Measurements from ENCODE around the gene IL10RB. TPM values are rescaled to one million over a fixed set of nuclear protein-coding genes. Genes with fewer than 3 reads are reported as not detected.

The IL10RB gene
- total and polyA plus RNA-seq, 2 of the 13 experiments (the other 11 are each of a cell fraction or from before 2014, with no cell fraction given): 17.4 to 18.2 TPM

DNA sequence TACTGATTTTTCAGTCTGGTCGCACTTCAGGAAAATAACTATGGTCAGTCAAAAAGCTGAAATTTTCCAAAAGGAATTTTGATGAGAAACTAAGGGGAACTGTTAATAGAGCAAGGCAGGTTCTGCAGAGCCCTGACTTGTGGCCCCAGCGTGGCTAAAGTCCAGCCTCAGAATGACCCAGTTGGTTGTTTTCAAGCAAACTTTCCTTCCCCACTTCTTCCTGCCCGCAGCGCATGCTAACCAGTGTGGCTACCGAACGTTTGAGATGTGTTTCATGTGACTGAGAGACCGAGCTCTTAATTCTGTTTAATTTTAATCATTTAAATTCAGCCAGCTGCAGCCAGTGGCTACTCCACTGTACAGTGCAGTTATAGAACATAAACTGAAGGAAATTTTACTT lies 6.2 kb upstream of the IL10RB start (continued):
- no peak for TF ChIP-seq NCOA2 (CRISPR knock-in tag; IDR thresholded peaks at IDR 0.05)
- TF ChIP-seq ZNF746 (CRISPR knock-in tag; IDR thresholded peaks at IDR 0.05): no peak
- no peak for TF ChIP-seq SNAPC5 (CRISPR knock-in tag; IDR thresholded peaks at IDR 0.05; ENCODE audit: borderline replicate concordance)
- no peak for TF ChIP-seq ZNF572 (CRISPR knock-in tag; IDR thresholded peaks at IDR 0.05)
- peak; percentile 60; the same call in 1 of the 2 replicates for TF ChIP-seq ZNF264 (CRISPR knock-in tag; IDR thresholded peaks at IDR 0.05)
- TF ChIP-seq PITX1 (CRISPR knock-in tag; IDR thresholded peaks at IDR 0.05): no peak
- peak; percentile 36 for TF ChIP-seq SALL1 (CRISPR knock-in tag; IDR thresholded peaks at IDR 0.05)
- 0 out of 2 replicates have a peak, but pooled peaks have one; percentile 52 for TF ChIP-seq ZBED4 (CRISPR knock-in tag; IDR thresholded peaks at IDR 0.05; ENCODE audit: borderline replicate concordance)
- no peak for TF ChIP-seq ZFP62 (CRISPR knock-in tag; IDR thresholded peaks at IDR 0.05)
- no peak for TF ChIP-seq ZFP36L2 (CRISPR knock-in tag; IDR thresholded peaks at IDR 0.05)
- TF ChIP-seq FOXO1 (CRISPR knock-in tag; IDR thresholded peaks at IDR 0.05): peak; percentile 19; the same call in 1 of the 2 replicates
- TF ChIP-seq SAP130 (CRISPR knock-in tag; IDR thresholded peaks at IDR 0.05; ENCODE audit: low read depth): peak; percentile 40
- TF ChIP-seq ZFX (CRISPR knock-in tag; IDR thresholded peaks at IDR 0.05; ENCODE audit: low read depth): no peak
- TF ChIP-seq ETV5 (CRISPR knock-in tag; IDR thresholded peaks at IDR 0.05; ENCODE audit: borderline replicate concordance): peak; percentile 23; the same call in 1 of the 2 replicates
- no peak for TF ChIP-seq NFIC (IDR thresholded peaks at IDR 0.05; ENCODE audit: low read length)
- TF ChIP-seq KMT2A (CRISPR knock-in tag; IDR thresholded peaks at IDR 0.05): 0 out of 2 replicates have a peak, but pooled peaks have one; percentile 21
- peak; percentile 58 for TF ChIP-seq HNF4G (IDR thresholded peaks at IDR 0.05; ENCODE audit: borderline replicate concordance, low read depth, low read length)
- no peak for TF ChIP-seq HNF4G (CRISPR knock-in tag; IDR thresholded peaks at IDR 0.05; ENCODE audit: borderline replicate concordance, low read depth)
- 0 out of 2 replicates have a peak, but pooled peaks have one; percentile 59 for TF ChIP-seq ZNF292 (CRISPR knock-in tag; IDR thresholded peaks at IDR 0.05; ENCODE audit: borderline replicate concordance, low read depth)
- TF ChIP-seq FOXA3 (CRISPR knock-in tag; IDR thresholded peaks at IDR 0.05): no peak
- TF ChIP-seq ZKSCAN1 (IDR thresholded peaks at IDR 0.05; ENCODE audit: low read length): no peak
- TF ChIP-seq BCL6 (CRISPR knock-in tag; IDR thresholded peaks at IDR 0.05): no peak
- 0 out of 2 replicates have a peak, but pooled peaks have one; percentile 9 for TF ChIP-seq STAG1 (CRISPR knock-in tag; IDR thresholded peaks at IDR 0.05)
- TF ChIP-seq BORCS8-MEF2B (CRISPR knock-in tag; IDR thresholded peaks at IDR 0.05): no peak
- TF ChIP-seq, protein P1, sequence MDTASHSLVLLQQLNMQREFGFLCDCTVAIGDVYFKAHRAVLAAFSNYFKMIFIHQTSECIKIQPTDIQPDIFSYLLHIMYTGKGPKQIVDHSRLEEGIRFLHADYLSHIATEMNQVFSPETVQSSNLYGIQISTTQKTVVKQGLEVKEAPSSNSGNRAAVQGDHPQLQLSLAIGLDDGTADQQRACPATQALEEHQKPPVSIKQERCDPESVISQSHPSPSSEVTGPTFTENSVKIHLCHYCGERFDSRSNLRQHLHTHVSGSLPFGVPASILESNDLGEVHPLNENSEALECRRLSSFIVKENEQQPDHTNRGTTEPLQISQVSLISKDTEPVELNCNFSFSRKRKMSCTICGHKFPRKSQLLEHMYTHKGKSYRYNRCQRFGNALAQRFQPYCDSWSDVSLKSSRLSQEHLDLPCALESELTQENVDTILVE (CRISPR knock-in tag; IDR thresholded peaks at IDR 0.05): no peak
- no peak for TF ChIP-seq FOXA1 (IDR thresholded peaks at IDR 0.05)
- no peak for TF ChIP-seq FOXA1 (CRISPR knock-in tag; IDR thresholded peaks at IDR 0.05)
- TF ChIP-seq POLR2A (IDR thresholded peaks at IDR 0.05; ENCODE audit: insufficient read depth in 1 of 2, low read depth in 2 of 2, low read length in 2 of 2): no peak
- TF ChIP-seq EP300 (IDR thresholded peaks at IDR 0.05; ENCODE audit: low read depth in 2 of 2, low read length in 2 of 2): 0 out of 4 replicates have a peak, but pooled peaks of 1 of the 2 experiments have one; percentile 6
- TF ChIP-seq EP300 (CRISPR knock-in tag; IDR thresholded peaks at IDR 0.05; ENCODE audit: borderline replicate concordance): no peak
- TF ChIP-seq RARA (CRISPR knock-in tag; IDR thresholded peaks at IDR 0.05): 0 out of 2 replicates have a peak, but pooled peaks have one; percentile 6
